Breast epithelium (tissue), 3 donors: ENCODE data around the gene CDKN2B-AS1.

Source experiments
- CTCF ChIP-seq, 3 donors: fragments of 450-650 bp; IDR thresholded peaks; one replicate each; pipeline ENCODE4 v1.5.1; 2016 to 2017; ENCODE audit warnings: antibody characterized with exemption in 3 of 3, mild to moderate bottlenecking in 3 of 3, moderate library complexity in 3 of 3
- POLR2A ChIP-seq: fragments of 450-650 bp; IDR thresholded peaks from one replicate; pipeline ENCODE4 v1.6.1; 2016; ENCODE audit warnings: antibody characterized with exemption, mild to moderate bottlenecking, moderate library complexity

DNA sequence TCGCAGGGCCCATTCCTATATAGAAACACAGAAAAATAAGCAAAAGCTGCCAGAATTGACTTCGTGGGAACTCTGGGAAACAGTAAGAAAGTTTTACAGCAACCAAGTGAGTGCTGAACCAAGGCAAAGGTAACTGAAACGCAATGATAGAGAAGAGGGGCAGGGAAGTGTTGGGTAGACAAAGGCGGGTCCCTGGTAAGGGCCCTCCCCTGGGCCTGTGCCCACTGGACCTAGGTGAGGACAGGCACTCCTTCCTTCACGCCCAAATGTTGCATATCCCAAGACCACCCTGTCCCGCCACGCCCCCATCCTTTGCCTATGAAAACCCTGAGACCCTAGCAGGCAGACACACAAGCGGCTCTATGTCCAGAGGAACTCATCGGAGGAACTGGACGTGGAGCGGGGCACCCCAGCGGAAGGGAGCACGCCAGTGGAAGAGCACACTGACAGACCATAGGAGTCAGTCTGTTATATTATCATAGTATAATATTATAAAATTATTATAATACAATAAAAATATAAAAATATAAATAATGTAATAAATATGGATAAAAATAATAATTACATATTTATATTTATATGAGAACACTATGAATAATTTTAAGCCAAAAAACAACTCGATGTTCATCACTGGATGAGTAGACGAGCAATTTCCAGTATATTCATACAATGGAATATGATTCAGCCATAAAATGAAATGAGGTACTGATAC lies 28.3 kb upstream of the CDKN2B-AS1 start:
- no peak for TF ChIP-seq CTCF (IDR thresholded peaks at IDR 0.05)
- TF ChIP-seq POLR2A, result no peak
